HG02759 (cell line): ENCODE measurements around the gene LUC7L.
"Not testable (repeated sequence)": the region's sequence is repeated elsewhere in the genome, so short reads cannot be mapped to it uniquely, and the experiment has no call there.

Experiments
- ATAC-seq: cut with Tn5 transposase; IDR thresholded peaks from one replicate; pipeline ENCODE4 v1.9.1; 2021; ENCODE audit warnings: mild to moderate bottlenecking, moderate library complexity; ENCODE audit not compliant: unreplicated experiment

The LUC7L gene

GRCh38 chr16:228852-229730, at the start of gene LUC7L:
Gene LUC7L (minus strand): TSS chr16:229449. CDS start chr16:229339, 110 bp downstream.
- peak; percentile 92 for ATAC-seq

GRCh38 chr16:278863-279366, 49.7 kb upstream of the LUC7L start:
- ATAC-seq = no peak

GRCh38 chr16:276426-277077, 47.3 kb upstream of the LUC7L start:
- no peak for ATAC-seq

GRCh38 chr16:275786-276232, 46.6 kb upstream of the LUC7L start, which contains the start of gene RGS11:
Gene RGS11 (minus strand): TSS chr16:275944. CDS start chr16:275911, 33 bp downstream.
- ATAC-seq = no peak

GRCh38 chr16:275041-275641, 45.9 kb upstream of the LUC7L start:
- ATAC-seq = no peak

- no peak for ATAC-seq
Measured at GRCh38 chr16:273547-274421, 44.5 kb upstream of the LUC7L start.

- no peak for ATAC-seq
Measured at GRCh38 chr16:272633-273546, 43.6 kb upstream of the LUC7L start.

- ATAC-seq = no peak
Measured at GRCh38 chr16:270381-271255, 41.4 kb upstream of the LUC7L start.

- ATAC-seq = no peak
Measured at GRCh38 chr16:269061-269796, 40.0 kb upstream of the LUC7L start.

- ATAC-seq = no peak
Measured at GRCh38 chr16:268141-269053, 39.1 kb upstream of the LUC7L start.

GRCh38 chr16:267562-267961, 38.3 kb upstream of the LUC7L start:
- ATAC-seq = not testable (repeated sequence)

- no peak for ATAC-seq
Measured at GRCh38 chr16:266258-267164, 37.3 kb upstream of the LUC7L start.

GRCh38 chr16:265711-266110, 36.5 kb upstream of the LUC7L start:
- no peak for ATAC-seq

GRCh38 chr16:265002-265529, 35.8 kb upstream of the LUC7L start:
- no peak for ATAC-seq

GRCh38 chr16:264440-264951, 35.2 kb upstream of the LUC7L start:
- ATAC-seq = no peak
